ENCODE results near the gene HOXA11.
A peak's percentile ranks its signal among the peaks of the same experiment; 100 is the strongest.

Gene HOXA11

GRCh38 chr7:27141137-27141922, 43.7 kb downstream of the HOXA11 start:
- no peak for DNase-seq (ENCODE audit: low read depth)
- TF ChIP-seq, protein P1, sequence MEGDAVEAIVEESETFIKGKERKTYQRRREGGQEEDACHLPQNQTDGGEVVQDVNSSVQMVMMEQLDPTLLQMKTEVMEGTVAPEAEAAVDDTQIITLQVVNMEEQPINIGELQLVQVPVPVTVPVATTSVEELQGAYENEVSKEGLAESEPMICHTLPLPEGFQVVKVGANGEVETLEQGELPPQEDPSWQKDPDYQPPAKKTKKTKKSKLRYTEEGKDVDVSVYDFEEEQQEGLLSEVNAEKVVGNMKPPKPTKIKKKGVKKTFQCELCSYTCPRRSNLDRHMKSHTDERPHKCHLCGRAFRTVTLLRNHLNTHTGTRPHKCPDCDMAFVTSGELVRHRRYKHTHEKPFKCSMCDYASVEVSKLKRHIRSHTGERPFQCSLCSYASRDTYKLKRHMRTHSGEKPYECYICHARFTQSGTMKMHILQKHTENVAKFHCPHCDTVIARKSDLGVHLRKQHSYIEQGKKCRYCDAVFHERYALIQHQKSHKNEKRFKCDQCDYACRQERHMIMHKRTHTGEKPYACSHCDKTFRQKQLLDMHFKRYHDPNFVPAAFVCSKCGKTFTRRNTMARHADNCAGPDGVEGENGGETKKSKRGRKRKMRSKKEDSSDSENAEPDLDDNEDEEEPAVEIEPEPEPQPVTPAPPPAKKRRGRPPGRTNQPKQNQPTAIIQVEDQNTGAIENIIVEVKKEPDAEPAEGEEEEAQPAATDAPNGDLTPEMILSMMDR (IDR thresholded peaks at IDR 0.05; ENCODE audit: control insufficient read depth, extremely low read depth, insufficient read depth) = no peak
- H3K4me3 ChIP-seq (ENCODE audit: low read depth, low read length) = no peak overlapping the region

DNA sequence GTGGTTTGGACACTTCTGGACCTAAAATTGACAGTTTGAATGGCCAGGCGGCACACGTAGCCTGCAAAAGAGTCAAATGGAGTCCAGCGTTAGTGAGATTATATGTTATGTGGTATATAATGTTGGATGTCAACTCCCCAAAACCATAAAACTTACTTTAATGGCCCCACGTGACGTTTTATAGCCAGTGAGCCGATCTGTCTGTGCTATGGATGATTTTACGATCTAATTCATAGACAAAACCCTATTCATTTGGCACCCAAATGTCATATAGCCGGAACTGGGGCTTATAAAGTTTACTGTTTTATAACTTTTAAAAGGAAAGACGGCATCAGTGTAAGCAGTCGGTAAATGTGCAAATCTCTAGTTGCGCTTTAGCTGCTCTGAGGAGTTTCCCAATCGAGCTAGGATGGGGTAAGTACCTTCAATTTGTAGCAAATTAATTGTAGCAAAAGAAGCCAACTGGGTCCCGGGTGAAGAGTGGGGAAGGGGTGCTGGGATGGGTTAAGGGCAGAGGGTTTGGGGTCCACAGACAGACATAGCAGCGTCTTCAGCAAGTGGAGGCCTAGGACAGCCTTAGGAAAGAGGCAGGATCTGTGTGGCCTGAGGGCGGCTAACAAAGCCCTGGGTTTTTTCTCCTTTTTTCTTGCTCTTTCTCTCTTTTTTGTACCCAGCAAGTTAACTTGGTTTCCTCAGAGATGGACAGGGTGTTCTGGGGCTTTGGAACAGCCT, 44.7 kb downstream of the HOXA11 start:
- DNase-seq (ENCODE audit: low read depth) = peak; percentile 11
- no peak overlapping the region for H3K4me3 ChIP-seq (ENCODE audit: low read depth, low read length)
- TF ChIP-seq, protein P1 (IDR thresholded peaks at IDR 0.05; ENCODE audit: control insufficient read depth, extremely low read depth, insufficient read depth) = no peak

DNA sequence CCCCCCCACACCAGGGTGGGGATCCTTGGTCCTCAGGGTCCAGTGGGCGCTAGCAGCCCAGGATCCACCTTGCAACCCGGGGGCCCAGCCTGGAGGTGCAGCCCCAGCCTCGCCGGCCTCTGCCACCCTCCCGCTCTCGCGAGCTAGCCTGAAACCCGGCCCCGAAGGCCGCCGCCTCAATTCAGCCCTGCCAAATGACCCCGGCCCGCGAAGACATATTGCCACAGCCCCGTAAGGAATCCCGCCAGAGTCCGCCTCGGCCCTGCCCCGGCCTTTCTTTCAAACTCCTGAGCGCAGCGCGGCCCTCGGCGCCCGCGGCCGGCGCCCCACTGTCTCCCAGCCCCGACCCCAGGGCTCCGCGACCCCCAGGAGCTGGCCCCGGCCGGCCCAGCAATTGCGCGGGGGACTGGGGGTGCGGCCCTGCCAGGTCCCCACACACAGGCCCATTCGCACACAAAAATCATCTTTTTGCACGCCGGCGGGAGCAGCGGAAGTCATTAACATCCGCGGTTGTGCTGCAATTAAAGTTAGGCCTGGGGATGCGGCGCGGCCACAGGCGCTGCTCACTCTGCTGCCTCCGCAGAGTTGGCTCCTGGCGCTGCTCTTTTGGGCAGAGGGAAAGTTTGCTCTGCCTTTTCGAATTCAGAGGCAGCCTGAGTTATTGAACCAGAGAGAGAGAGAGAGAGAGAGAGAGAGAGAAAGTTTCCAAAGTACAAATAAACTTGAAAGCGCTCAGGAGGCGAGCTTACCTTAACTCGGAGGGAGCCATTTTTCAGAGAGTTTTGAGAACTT, 45.5 kb downstream of the HOXA11 start:
- no peak for DNase-seq (ENCODE audit: low read depth)
- H3K4me3 ChIP-seq (ENCODE audit: low read depth, low read length) = no peak overlapping the region
- TF ChIP-seq, protein P1 (IDR thresholded peaks at IDR 0.05; ENCODE audit: control insufficient read depth, extremely low read depth, insufficient read depth) = no peak

GRCh38 chr7:27138985-27139333, 46.1 kb downstream of the HOXA11 start:
- no peak overlapping the region for H3K4me3 ChIP-seq (ENCODE audit: low read depth, low read length)
- TF ChIP-seq, protein P1 (IDR thresholded peaks at IDR 0.05; ENCODE audit: control insufficient read depth, extremely low read depth, insufficient read depth) = no peak
- DNase-seq (ENCODE audit: low read depth) = no peak

GRCh38 chr7:27138472-27138871, 46.6 kb downstream of the HOXA11 start:
- TF ChIP-seq, protein P1 (IDR thresholded peaks at IDR 0.05; ENCODE audit: control insufficient read depth, extremely low read depth, insufficient read depth) = no peak
- no peak for DNase-seq (ENCODE audit: low read depth)
- no peak overlapping the region for H3K4me3 ChIP-seq (ENCODE audit: low read depth, low read length)

- no peak overlapping the region for H3K4me3 ChIP-seq (ENCODE audit: low read depth, low read length)
- no peak for DNase-seq (ENCODE audit: low read depth)
- TF ChIP-seq, protein P1 (IDR thresholded peaks at IDR 0.05; ENCODE audit: control insufficient read depth, extremely low read depth, insufficient read depth) = no peak
Observed at GRCh38 chr7:27137640-27138315, 47.3 kb downstream of the HOXA11 start.
